GM23338 (cell line): Measurements from ENCODE around the gene ENOX1. TPM values are rescaled to one million over a fixed set of nuclear protein-coding genes. Genes with fewer than 3 reads are reported as not detected.
A peak's percentile ranks its signal among the peaks of the same experiment; 100 is the strongest.

Experiments
- ATAC-seq: fragments of 200-7000 bp; cut with Tn5 transposase; 3 replicates; pipeline ENCODE4 v1.9.1; 2020
- DNase-seq: peaks from one replicate; pipeline ENCODE4 v3.0.0-alpha.2; 2015; ENCODE audit warnings: low spot score
- H2AFZ ChIP-seq: fragments of 200-600 bp; sonication (generic); 2 replicates; pipeline ENCODE4 v1.8.0; 2016; ENCODE audit warnings: antibody characterized with exemption, mild to moderate bottlenecking, moderate library complexity
- H3F3A ChIP-seq: fragments of 200-600 bp; sonication (generic); replicated peaks from 2 replicates; pipeline ENCODE4 v1.8.0; 2017; ENCODE audit warnings: antibody characterized with exemption, mixed run types, low read depth
- H3K27ac ChIP-seq: fragments of 200-600 bp; sonication (generic); 2 replicates; pipeline ENCODE4 v1.6.1; 2016; ENCODE audit warnings: low read depth
- H3K27me3 ChIP-seq: fragments of 200-600 bp; sonication (generic); 2 replicates; pipeline ENCODE4 v1.8.0; 2016; ENCODE audit warnings: mild to moderate bottlenecking, mixed run types, moderate library complexity; ENCODE audit not compliant: insufficient read depth
- H3K36me3 ChIP-seq: fragments of 200-600 bp; sonication (generic); 2 replicates; pipeline ENCODE4 v1.8.0; 2016; ENCODE audit warnings: mild to moderate bottlenecking; ENCODE audit not compliant: insufficient read depth
- H3K4me1 ChIP-seq: fragments of 200-600 bp; sonication (generic); 2 replicates; pipeline ENCODE4 v1.8.0; 2016; ENCODE audit warnings: mild to moderate bottlenecking, moderate library complexity; ENCODE audit not compliant: insufficient read depth
- H3K4me2 ChIP-seq: fragments of 200-600 bp; sonication (generic); 2 replicates; pipeline ENCODE4 v1.7.1; 2017; ENCODE audit warnings: mixed run types
- H3K4me3 ChIP-seq: fragments of 200-600 bp; sonication (generic); 2 replicates; pipeline ENCODE4 v1.6.1; 2016; ENCODE audit warnings: mixed run types
- H3K79me2 ChIP-seq: fragments of 200-600 bp; sonication (generic); replicated peaks from 2 replicates; pipeline ENCODE4 v1.8.0; 2017; ENCODE audit warnings: mild to moderate bottlenecking; ENCODE audit not compliant: insufficient read depth
- H3K9me2 ChIP-seq: fragments of 200-600 bp; sonication (generic); 2 replicates; pipeline ENCODE4 v1.8.0; 2017; ENCODE audit not compliant: insufficient read depth
- H4K20me1 ChIP-seq: fragments of 200-600 bp; sonication (generic); replicated peaks from 2 replicates; pipeline ENCODE4 v1.8.0; 2017; ENCODE audit warnings: mild to moderate bottlenecking; ENCODE audit not compliant: insufficient read depth
- H3K27ac Mint-ChIP-seq: 2 replicates; pipeline ENCODE4 v1.8.0; 2020; ENCODE audit warnings: inconsistent platforms, mild to moderate bottlenecking, moderate library complexity, mixed read lengths
- H3K27me3 Mint-ChIP-seq: 3 replicates; pipeline ENCODE4 v1.8.0; 2022; ENCODE audit warnings: low read depth, mild to moderate bottlenecking, moderate library complexity, mixed read lengths, inconsistent platforms; ENCODE audit not compliant: insufficient read depth, poor library complexity
- H3K36me3 Mint-ChIP-seq: 3 replicates; pipeline ENCODE4 v1.8.0; 2021; ENCODE audit warnings: low read depth, mild to moderate bottlenecking, inconsistent platforms, moderate library complexity, mixed read lengths
- H3K4me1 Mint-ChIP-seq: 3 replicates; pipeline ENCODE4 v1.8.0; 2020; ENCODE audit warnings: mild to moderate bottlenecking, inconsistent platforms, mixed read lengths
- H3K4me3 Mint-ChIP-seq: 3 replicates; pipeline ENCODE4 v1.8.0; 2021; ENCODE audit warnings: moderate library complexity, mild to moderate bottlenecking, inconsistent platforms, mixed read lengths
- H3K9me3 Mint-ChIP-seq: 3 replicates; pipeline ENCODE4 v1.8.0; 2020; ENCODE audit warnings: moderate library complexity, mild to moderate bottlenecking, inconsistent platforms, mixed read lengths
- CREB1 ChIP-seq: fragments of 250-450 bp; sonication (Bioruptor Pico); IDR thresholded peaks from 2 replicates; pipeline ENCODE4 v1.5.0; 2020; ENCODE audit warnings: low read depth, mild to moderate bottlenecking, moderate library complexity
- ETS1 ChIP-seq: IDR thresholded peaks from 2 replicates; pipeline ENCODE4 v1.6.1; 2016; ENCODE audit warnings: antibody characterized with exemption
- EZH2 ChIP-seq: fragments of 200-600 bp; sonication (generic); IDR thresholded peaks from one replicate; pipeline ENCODE4 v1.8.0; 2017; ENCODE audit warnings: antibody characterized with exemption, mild to moderate bottlenecking, low read depth; ENCODE audit not compliant: unreplicated experiment
- EZH2phosphoT487 ChIP-seq: fragments of 200-600 bp; sonication (generic); IDR thresholded peaks from one replicate; pipeline ENCODE4 v1.8.1; 2018; ENCODE audit warnings: antibody characterized with exemption; ENCODE audit not compliant: unreplicated experiment
- JUNB ChIP-seq: IDR thresholded peaks from one replicate; pipeline ENCODE4 v1.6.1; 2016; ENCODE audit warnings: antibody characterized with exemption; ENCODE audit not compliant: unreplicated experiment
- NANOG ChIP-seq: IDR thresholded peaks from 2 replicates; pipeline ENCODE4 v1.6.1; 2016; ENCODE audit warnings: antibody characterized with exemption, borderline replicate concordance
- polyA plus RNA-seq: library from polyadenylated mRNA; unstranded; fragments of >200 nt; fragmentation: Nextera tagmentation; extraction: Ambion mirVana; gene quantifications from 2 replicates; pipeline ENCODE4 v1.2.1, GENCODE V29; 2016
- total RNA-seq: library from RNA; depleted of rRNA; stranded (reverse); fragments of >200 nt; shearing (Covaris generic); gene quantifications from 2 replicates; pipeline ENCODE4 v1.2.3, GENCODE V29; 2014
- TF ChIP-seq, protein P1 (sequence below): fragments of 250-450 bp; sonication (Bioruptor Pico); IDR thresholded peaks from 2 replicates; pipeline ENCODE4 v1.5.0; 2020; ENCODE audit warnings: mild to moderate bottlenecking, moderate library complexity

ENOX1 gene
- total and polyA plus RNA-seq, 2 experiments from 2014 or later, result 0.66 to 0.81 TPM

DNA sequence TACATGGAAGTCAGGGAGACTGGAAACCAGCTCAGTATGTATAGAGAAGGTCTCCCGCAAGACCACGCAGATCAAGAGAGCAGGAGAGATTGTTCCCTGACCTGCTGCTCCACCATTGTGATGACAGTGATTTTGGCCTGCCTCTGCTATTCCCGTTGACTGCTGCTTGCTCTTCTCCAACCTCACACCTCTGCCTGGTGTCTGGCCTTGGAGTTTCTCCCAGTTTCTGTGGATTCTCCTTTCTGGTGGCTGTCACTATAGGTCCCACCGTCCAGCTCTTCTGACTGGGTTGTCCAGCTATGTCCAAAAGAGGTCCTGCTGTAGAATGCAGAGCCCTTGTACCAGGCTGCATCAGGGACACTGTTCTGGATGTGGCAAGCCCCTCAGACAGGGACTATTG lies 591.7 kb downstream of the ENOX1 start (continued):
- TF ChIP-seq, protein P1, sequence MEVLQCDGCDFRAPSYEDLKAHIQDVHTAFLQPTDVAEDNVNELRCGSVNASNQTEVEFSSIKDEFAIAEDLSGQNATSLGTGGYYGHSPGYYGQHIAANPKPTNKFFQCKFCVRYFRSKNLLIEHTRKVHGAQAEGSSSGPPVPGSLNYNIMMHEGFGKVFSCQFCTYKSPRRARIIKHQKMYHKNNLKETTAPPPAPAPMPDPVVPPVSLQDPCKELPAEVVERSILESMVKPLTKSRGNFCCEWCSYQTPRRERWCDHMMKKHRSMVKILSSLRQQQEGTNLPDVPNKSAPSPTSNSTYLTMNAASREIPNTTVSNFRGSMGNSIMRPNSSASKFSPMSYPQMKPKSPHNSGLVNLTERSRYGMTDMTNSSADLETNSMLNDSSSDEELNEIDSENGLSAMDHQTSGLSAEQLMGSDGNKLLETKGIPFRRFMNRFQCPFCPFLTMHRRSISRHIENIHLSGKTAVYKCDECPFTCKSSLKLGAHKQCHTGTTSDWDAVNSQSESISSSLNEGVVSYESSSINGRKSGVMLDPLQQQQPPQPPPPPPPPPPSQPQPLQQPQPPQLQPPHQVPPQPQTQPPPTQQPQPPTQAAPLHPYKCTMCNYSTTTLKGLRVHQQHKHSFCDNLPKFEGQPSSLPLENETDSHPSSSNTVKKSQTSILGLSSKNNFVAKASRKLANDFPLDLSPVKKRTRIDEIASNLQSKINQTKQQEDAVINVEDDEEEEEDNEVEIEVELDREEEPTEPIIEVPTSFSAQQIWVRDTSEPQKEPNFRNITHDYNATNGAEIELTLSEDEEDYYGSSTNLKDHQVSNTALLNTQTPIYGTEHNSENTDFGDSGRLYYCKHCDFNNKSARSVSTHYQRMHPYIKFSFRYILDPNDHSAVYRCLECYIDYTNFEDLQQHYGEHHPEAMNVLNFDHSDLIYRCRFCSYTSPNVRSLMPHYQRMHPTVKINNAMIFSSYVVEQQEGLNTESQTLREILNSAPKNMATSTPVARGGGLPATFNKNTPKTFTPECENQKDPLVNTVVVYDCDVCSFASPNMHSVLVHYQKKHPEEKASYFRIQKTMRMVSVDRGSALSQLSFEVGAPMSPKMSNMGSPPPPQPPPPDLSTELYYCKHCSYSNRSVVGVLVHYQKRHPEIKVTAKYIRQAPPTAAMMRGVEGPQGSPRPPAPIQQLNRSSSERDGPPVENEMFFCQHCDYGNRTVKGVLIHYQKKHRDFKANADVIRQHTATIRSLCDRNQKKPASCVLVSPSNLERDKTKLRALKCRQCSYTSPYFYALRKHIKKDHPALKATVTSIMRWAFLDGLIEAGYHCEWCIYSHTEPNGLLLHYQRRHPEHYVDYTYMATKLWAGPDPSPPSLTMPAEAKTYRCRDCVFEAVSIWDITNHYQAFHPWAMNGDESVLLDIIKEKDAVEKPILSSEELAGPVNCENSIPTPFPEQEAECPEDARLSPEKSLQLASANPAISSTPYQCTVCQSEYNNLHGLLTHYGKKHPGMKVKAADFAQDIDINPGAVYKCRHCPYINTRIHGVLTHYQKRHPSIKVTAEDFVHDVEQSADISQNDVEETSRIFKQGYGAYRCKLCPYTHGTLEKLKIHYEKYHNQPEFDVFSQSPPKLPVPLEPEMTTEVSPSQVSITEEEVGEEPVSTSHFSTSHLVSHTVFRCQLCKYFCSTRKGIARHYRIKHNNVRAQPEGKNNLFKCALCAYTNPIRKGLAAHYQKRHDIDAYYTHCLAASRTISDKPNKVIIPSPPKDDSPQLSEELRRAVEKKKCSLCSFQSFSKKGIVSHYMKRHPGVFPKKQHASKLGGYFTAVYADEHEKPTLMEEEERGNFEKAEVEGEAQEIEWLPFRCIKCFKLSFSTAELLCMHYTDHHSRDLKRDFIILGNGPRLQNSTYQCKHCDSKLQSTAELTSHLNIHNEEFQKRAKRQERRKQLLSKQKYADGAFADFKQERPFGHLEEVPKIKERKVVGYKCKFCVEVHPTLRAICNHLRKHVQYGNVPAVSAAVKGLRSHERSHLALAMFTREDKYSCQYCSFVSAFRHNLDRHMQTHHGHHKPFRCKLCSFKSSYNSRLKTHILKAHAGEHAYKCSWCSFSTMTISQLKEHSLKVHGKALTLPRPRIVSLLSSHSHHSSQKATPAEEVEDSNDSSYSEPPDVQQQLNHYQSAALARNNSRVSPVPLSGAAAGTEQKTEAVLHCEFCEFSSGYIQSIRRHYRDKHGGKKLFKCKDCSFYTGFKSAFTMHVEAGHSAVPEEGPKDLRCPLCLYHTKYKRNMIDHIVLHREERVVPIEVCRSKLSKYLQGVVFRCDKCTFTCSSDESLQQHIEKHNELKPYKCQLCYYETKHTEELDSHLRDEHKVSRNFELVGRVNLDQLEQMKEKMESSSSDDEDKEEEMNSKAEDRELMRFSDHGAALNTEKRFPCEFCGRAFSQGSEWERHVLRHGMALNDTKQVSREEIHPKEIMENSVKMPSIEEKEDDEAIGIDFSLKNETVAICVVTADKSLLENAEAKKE (CRISPR knock-in tag), result no peak
- TF ChIP-seq CREB1 (CRISPR knock-in tag), result no peak

- H3K79me2 ChIP-seq, result no peaks in the 10 kb centered on the region
- H4K20me1 ChIP-seq, result no peaks in the 10 kb centered on the region
- H3F3A ChIP-seq, result no peaks in the 10 kb centered on the region
- no peak overlapping the region for H3K27ac Mint-ChIP-seq
- DNase-seq (no peak), ATAC-seq (no peak)
- no peaks in the 10 kb centered on the region for H3K36me3 Mint-ChIP-seq
- no peaks in the 10 kb centered on the region for H3K4me1 Mint-ChIP-seq
- no peaks in the 10 kb centered on the region; the same call in 1 of the 2 replicates for H3K36me3 ChIP-seq
- peaks cover 14% of the 10 kb centered on the region; the same call in 1 of the 2 replicates for H3K9me2 ChIP-seq
- H3K27me3 ChIP-seq, result no peaks in the 10 kb centered on the region
- no peaks in the 10 kb centered on the region for H3K9me3 Mint-ChIP-seq
- no peak overlapping the region for H3K4me3 ChIP-seq
- no peak overlapping the region for H3K4me2 ChIP-seq
- H3K4me1 ChIP-seq, result no peaks in the 10 kb centered on the region
- H2AFZ ChIP-seq, result peak overlapping the region; percentile 80
- H3K27ac ChIP-seq, result no peak overlapping the region
- no peak overlapping the region for H3K4me3 Mint-ChIP-seq
- no peaks in the 10 kb centered on the region for H3K27me3 Mint-ChIP-seq
- TF ChIP-seq CREB1 (CRISPR knock-in tag) (no peak), EZH2 (no peak), JUNB (no peak), NANOG (no peak), ETS1 (no peak), EZH2phosphoT487 (no peak)
- TF ChIP-seq, protein P1 (CRISPR knock-in tag), result no peak
These were observed 592.9 kb downstream of the ENOX1 start for GRCh38 chr13:43193789-43194420.
